Karpas-422 (cell line): ENCODE data around the gene MMP24. TPM values are rescaled to one million over a fixed set of nuclear protein-coding genes. Genes with fewer than 3 reads are reported as not detected.
A peak's percentile ranks its signal among the peaks of the same experiment; 100 is the strongest.

ENCODE experiments used
- DNase-seq: peaks from one replicate; pipeline ENCODE4 v3.0.0-alpha.2; 2015
- H2AFZ ChIP-seq: fragments of 200-600 bp; sonication (generic); 2 replicates; pipeline ENCODE4 v1.6.1; 2014; ENCODE audit warnings: antibody characterized with exemption, low read length, mixed read lengths
- H3K27ac ChIP-seq: fragments of 200-600 bp; sonication (generic); 2 replicates; pipeline ENCODE4 v1.5.1; 2014; ENCODE audit warnings: mild to moderate bottlenecking, low read length, moderate library complexity
- H3K27me3 ChIP-seq: fragments of 200-600 bp; sonication (generic); 2 replicates; pipeline ENCODE4 v1.6.1; 2014; ENCODE audit warnings: low read length, mixed read lengths
- H3K36me3 ChIP-seq: fragments of 200-600 bp; sonication (generic); 2 replicates; pipeline ENCODE4 v1.6.1; 2014; ENCODE audit warnings: low read length, mixed read lengths; ENCODE audit not compliant: insufficient read depth
- H3K4me1 ChIP-seq: fragments of 200-600 bp; sonication (generic); 2 replicates; pipeline ENCODE4 v1.6.1; 2014; ENCODE audit warnings: mild to moderate bottlenecking, low read length, mixed read lengths
- H3K4me2 ChIP-seq: fragments of 200-600 bp; sonication (generic); 2 replicates; pipeline ENCODE4 v1.6.1; 2014; ENCODE audit warnings: low read length, low read depth, mild to moderate bottlenecking; ENCODE audit not compliant: poor library complexity, severe bottlenecking
- H3K4me3 ChIP-seq: fragments of 200-600 bp; sonication (generic); 2 replicates; pipeline ENCODE4 v1.5.1; 2014; ENCODE audit warnings: mild to moderate bottlenecking, antibody characterized with exemption, low read length, mixed read lengths
- H3K79me2 ChIP-seq: fragments of 200-600 bp; sonication (generic); 2 replicates; pipeline ENCODE4 v1.6.1; 2014; ENCODE audit warnings: mild to moderate bottlenecking, low read length, mixed read lengths
- H3K9ac ChIP-seq: fragments of 200-600 bp; sonication (generic); 2 replicates; pipeline ENCODE4 v1.6.0; 2014; ENCODE audit warnings: low read length
- H3K9me2 ChIP-seq: fragments of 200-600 bp; sonication (generic), shearing (Covaris generic); replicated peaks from 2 replicates; pipeline ENCODE4 v1.6.0; 2014; ENCODE audit warnings: mild to moderate bottlenecking, low read length, moderate library complexity; ENCODE audit not compliant: insufficient read depth
- H3K9me3 ChIP-seq: fragments of 300-700, 200-600 bp; sonication (generic); 2 replicates; pipeline ENCODE4 v1.6.1; 2014; ENCODE audit warnings: low read length, mixed read lengths
- H4K20me1 ChIP-seq: fragments of 200-600 bp; sonication (generic); 2 replicates; pipeline ENCODE4 v1.6.1; 2014; ENCODE audit warnings: mild to moderate bottlenecking, antibody characterized with exemption, low read length, low read depth; ENCODE audit not compliant: insufficient read depth
- total RNA-seq: library from RNA; depleted of rRNA; stranded (reverse); fragments of >200 nt; shearing (Covaris generic); gene quantifications from 2 replicates; pipeline ENCODE4 v1.2.3, GENCODE V29; 2014; ENCODE audit warnings: low replicate concordance

Gene MMP24
- total RNA-seq, 1 experiment from 2014 or later, result 0.60 TPM

- peak; percentile 86 for DNase-seq
- no peaks in the 10 kb centered on the region for H3K36me3 ChIP-seq
- no peaks in the 10 kb centered on the region for H3K9me2 ChIP-seq
- no peaks in the 10 kb centered on the region for H3K79me2 ChIP-seq
- no peaks in the 10 kb centered on the region for H3K9me3 ChIP-seq
- peaks cover 40% of the 10 kb centered on the region for H3K4me1 ChIP-seq
- no peaks in the 10 kb centered on the region for H3K27me3 ChIP-seq
- no peak overlapping the region for H3K27ac ChIP-seq
- H3K4me3 ChIP-seq, result no peak overlapping the region
- no peaks in the 10 kb centered on the region for H4K20me1 ChIP-seq
- no peak overlapping the region for H2AFZ ChIP-seq
- H3K4me2 ChIP-seq, result no peak overlapping the region
- no peak overlapping the region for H3K9ac ChIP-seq
Observed at GRCh38 chr20:35269055-35269781, 42.7 kb downstream of the MMP24 start.

- Histone ChIP-seq H3K27ac (peak overlapping the region; percentile 83), H3K36me3 (no peaks in the 10 kb centered on the region), H4K20me1 (no peaks in the 10 kb centered on the region), H3K9ac (peak overlapping the region; percentile 58), H3K4me3 (peak overlapping the region; percentile 25; the same call in 1 of the 2 replicates), H3K4me1 (peaks cover 44% of the 10 kb centered on the region), H3K9me3 (no peaks in the 10 kb centered on the region), H2AFZ (peak overlapping the region; percentile 68; the same call in 1 of the 2 replicates), H3K4me2 (peak overlapping the region; percentile 47), H3K27me3 (no peaks in the 10 kb centered on the region), H3K9me2 (no peaks in the 10 kb centered on the region), H3K79me2 (no peaks in the 10 kb centered on the region)
- no peak for DNase-seq
Observed at GRCh38 chr20:35270021-35270902, 43.8 kb downstream of the MMP24 start.

GRCh38 chr20:35271073-35271882 is 44.8 kb downstream of the MMP24 start:
- Histone ChIP-seq H3K9me2 (no peaks in the 10 kb centered on the region), H3K9me3 (no peaks in the 10 kb centered on the region), H3K36me3 (no peaks in the 10 kb centered on the region), H2AFZ (peak overlapping the region; percentile 68; the same call in 1 of the 2 replicates), H3K4me3 (peak overlapping the region; percentile 25; the same call in 1 of the 2 replicates), H3K4me1 (peaks cover 46% of the 10 kb centered on the region), H3K9ac (peak overlapping the region; percentile 58), H3K27ac (peak overlapping the region; percentile 83), H4K20me1 (no peaks in the 10 kb centered on the region), H3K79me2 (peaks cover 2% of the 10 kb centered on the region), H3K4me2 (peak overlapping the region; percentile 47), H3K27me3 (no peaks in the 10 kb centered on the region)
- peak; percentile 92 for DNase-seq

GRCh38 chr20:35271904-35272303 is 45.4 kb downstream of the MMP24 start:
- no peak for DNase-seq
- peaks cover 53% of the 10 kb centered on the region for H3K4me1 ChIP-seq
- H3K4me3 ChIP-seq, result peak overlapping the region; percentile 18; the same call in 1 of the 2 replicates
- no peaks in the 10 kb centered on the region for H3K36me3 ChIP-seq
- H3K9me2 ChIP-seq, result no peaks in the 10 kb centered on the region
- H3K27ac ChIP-seq, result peak overlapping the region; percentile 52; the same call in 1 of the 2 replicates
- no peaks in the 10 kb centered on the region for H4K20me1 ChIP-seq
- H3K27me3 ChIP-seq, result no peaks in the 10 kb centered on the region
- H3K9me3 ChIP-seq, result no peaks in the 10 kb centered on the region
- peaks cover 9% of the 10 kb centered on the region for H3K79me2 ChIP-seq
- H2AFZ ChIP-seq, result no peak overlapping the region
- peak overlapping the region; percentile 55; the same call in 1 of the 2 replicates for H3K9ac ChIP-seq
- H3K4me2 ChIP-seq, result peak overlapping the region; percentile 47

- Histone ChIP-seq H3K9me3 (no peaks in the 10 kb centered on the region), H3K4me3 (no peak overlapping the region), H3K9me2 (no peaks in the 10 kb centered on the region), H3K36me3 (no peaks in the 10 kb centered on the region), H3K79me2 (peaks cover 14% of the 10 kb centered on the region), H2AFZ (no peak overlapping the region), H4K20me1 (no peaks in the 10 kb centered on the region), H3K27ac (peak overlapping the region; percentile 52), H3K27me3 (no peaks in the 10 kb centered on the region), H3K4me1 (peaks cover 55% of the 10 kb centered on the region), H3K4me2 (peak overlapping the region; percentile 38), H3K9ac (peak overlapping the region; percentile 34; the same call in 1 of the 2 replicates)
- peak; percentile 95 for DNase-seq
Observed at GRCh38 chr20:35273449-35274171, 47.1 kb downstream of the MMP24 start.

GRCh38 chr20:35274172-35275092 is 47.9 kb downstream of the MMP24 start:
- H3K4me3 ChIP-seq, result no peak overlapping the region
- H2AFZ ChIP-seq, result no peak overlapping the region
- no peaks in the 10 kb centered on the region for H3K36me3 ChIP-seq
- peaks cover 14% of the 10 kb centered on the region for H3K79me2 ChIP-seq
- H3K9me3 ChIP-seq, result no peaks in the 10 kb centered on the region
- no peaks in the 10 kb centered on the region for H3K9me2 ChIP-seq
- peaks cover 55% of the 10 kb centered on the region for H3K4me1 ChIP-seq
- H3K27ac ChIP-seq, result peak overlapping the region; percentile 52
- no peaks in the 10 kb centered on the region for H4K20me1 ChIP-seq
- no peaks in the 10 kb centered on the region for H3K27me3 ChIP-seq
- peak overlapping the region; percentile 34; the same call in 1 of the 2 replicates for H3K9ac ChIP-seq
- DNase-seq, result no peak
- peak overlapping the region; percentile 38 for H3K4me2 ChIP-seq
